Activated naive CD8-positive, alpha-beta T cell treated with anti-CD3 and anti-CD28 coated beads for 36 hours (primary cell): ENCODE data around the gene ELP4. TPM values are rescaled to one million over a fixed set of nuclear protein-coding genes. Genes with fewer than 3 reads are reported as not detected.
"Not testable (repeated sequence)": the region's sequence is repeated elsewhere in the genome, so short reads cannot be mapped to it uniquely, and the experiment has no call there.

Experiments
- DNase-seq: peaks from one replicate; pipeline ENCODE4 v3.0.0; 2021
- H3K27ac Mint-ChIP-seq: one replicate; pipeline ENCODE4 v1.8.0; 2022; ENCODE audit warnings: mild to moderate bottlenecking, moderate library complexity, mixed read lengths
- H3K27me3 Mint-ChIP-seq: one replicate; pipeline ENCODE4 v1.8.0; 2022; ENCODE audit warnings: mild to moderate bottlenecking, mixed read lengths
- H3K36me3 Mint-ChIP-seq: one replicate; pipeline ENCODE4 v1.8.0; 2021; ENCODE audit warnings: mild to moderate bottlenecking, mixed read lengths
- H3K4me1 Mint-ChIP-seq: one replicate; pipeline ENCODE4 v1.8.0; 2021; ENCODE audit warnings: mixed read lengths
- H3K4me3 Mint-ChIP-seq: one replicate; pipeline ENCODE4 v1.8.0; 2022; ENCODE audit warnings: mild to moderate bottlenecking, moderate library complexity, mixed read lengths
- H3K9me3 Mint-ChIP-seq: one replicate; pipeline ENCODE4 v1.8.0; 2022; ENCODE audit warnings: mixed read lengths
- total RNA-seq, 2 experiments: library from RNA; stranded (reverse); gene quantifications; one replicate each; pipeline ENCODE4 v1.2.3, GENCODE V29; 2021

ELP4 gene
- total RNA-seq, 2 experiments from 2014 or later, result 17.6 to 17.8 TPM

- Mint-ChIP-seq H3K4me3 (peak overlapping the region; percentile 96), H3K4me1 (peaks cover 39% of the 10 kb centered on the region), H3K9me3 (no peaks in the 10 kb centered on the region), H3K27me3 (no peaks in the 10 kb centered on the region), H3K36me3 (peaks cover 13% of the 10 kb centered on the region), H3K27ac (peak overlapping the region; percentile 92)
- DNase-seq, result no peak
Observed at GRCh38 chr11:31509051-31509428, 527 bp upstream of the ELP4 start.

- H3K27ac Mint-ChIP-seq, result no peak overlapping the region
- H3K36me3 Mint-ChIP-seq, result peaks cover 3% of the 10 kb centered on the region
- H3K27me3 Mint-ChIP-seq, result no peaks in the 10 kb centered on the region
- no peaks in the 10 kb centered on the region for H3K9me3 Mint-ChIP-seq
- DNase-seq, result no peak
- peaks cover 25% of the 10 kb centered on the region for H3K4me1 Mint-ChIP-seq
- H3K4me3 Mint-ChIP-seq, result no peak overlapping the region
Observed at GRCh38 chr11:31512117-31512516, 2.5 kb downstream of the ELP4 start.

DNA sequence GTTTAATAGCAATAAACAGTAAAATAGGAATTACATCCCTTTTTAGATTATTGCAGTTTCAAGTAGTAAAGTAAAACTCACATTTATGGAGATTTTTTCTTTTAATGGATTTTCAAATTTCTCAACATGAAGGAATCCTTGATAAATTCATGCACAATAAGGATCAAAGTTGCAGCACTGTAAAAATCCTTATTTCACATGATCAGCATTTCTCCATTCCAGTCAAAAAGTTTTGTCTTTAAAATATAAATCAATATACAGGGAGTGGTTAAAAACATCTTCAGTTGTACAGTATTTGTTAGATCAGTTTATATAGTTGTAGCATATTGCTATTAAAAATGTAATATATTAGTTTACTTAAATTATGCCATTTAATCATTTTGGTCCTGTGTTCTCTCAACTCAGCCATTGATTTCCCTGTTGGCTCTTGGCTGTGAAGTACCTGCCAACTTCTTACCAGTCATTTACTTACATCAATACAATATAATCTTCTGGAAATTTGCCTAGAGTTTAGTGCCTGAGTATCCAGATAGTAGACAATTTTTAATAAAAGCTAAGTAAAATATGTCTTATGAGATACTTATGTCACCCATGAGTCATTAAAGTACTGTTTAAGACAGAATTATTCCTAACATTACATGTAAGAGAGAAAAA is 12.1 kb downstream of the ELP4 start:
- Mint-ChIP-seq H3K27ac (no peak overlapping the region), H3K9me3 (no peaks in the 10 kb centered on the region), H3K27me3 (no peaks in the 10 kb centered on the region), H3K4me3 (no peak overlapping the region), H3K4me1 (no peaks in the 10 kb centered on the region), H3K36me3 (peaks cover 5% of the 10 kb centered on the region)
- DNase-seq, result no peak

GRCh38 chr11:31529189-31529588 is 19.6 kb downstream of the ELP4 start:
- Mint-ChIP-seq H3K9me3 (no peaks in the 10 kb centered on the region), H3K27me3 (no peaks in the 10 kb centered on the region), H3K4me3 (no peak overlapping the region), H3K4me1 (peaks cover 2% of the 10 kb centered on the region), H3K36me3 (peaks cover 15% of the 10 kb centered on the region), H3K27ac (no peak overlapping the region)
- no peak for DNase-seq

- H3K27ac Mint-ChIP-seq, result no peak overlapping the region
- no peaks in the 10 kb centered on the region for H3K27me3 Mint-ChIP-seq
- peaks cover 2% of the 10 kb centered on the region for H3K4me1 Mint-ChIP-seq
- H3K4me3 Mint-ChIP-seq, result no peak overlapping the region
- H3K9me3 Mint-ChIP-seq, result no peaks in the 10 kb centered on the region
- DNase-seq, result no peak
- peaks cover 11% of the 10 kb centered on the region for H3K36me3 Mint-ChIP-seq
Observed at GRCh38 chr11:31529701-31530100, 20.1 kb downstream of the ELP4 start.

DNA sequence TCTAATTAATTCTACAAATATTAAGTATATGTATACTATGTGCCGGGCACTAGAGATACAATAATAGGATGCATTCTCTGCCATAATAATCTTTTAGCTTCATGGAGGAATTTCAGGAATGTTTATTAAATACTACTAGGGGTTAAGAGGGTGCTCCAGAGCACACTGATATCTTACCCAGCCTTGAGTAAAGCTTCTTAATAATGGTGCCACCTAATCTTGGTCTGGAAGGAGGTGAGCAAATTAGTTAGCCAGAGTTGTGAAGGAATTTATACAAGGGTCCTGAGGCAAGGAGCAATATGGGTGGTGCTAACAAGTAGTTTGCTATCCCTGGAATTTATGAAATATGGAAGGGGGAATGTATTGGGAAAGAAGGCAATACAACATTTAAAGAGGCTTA is 21.7 kb downstream of the ELP4 start:
- no peak overlapping the region for H3K4me3 Mint-ChIP-seq
- no peak overlapping the region for H3K27ac Mint-ChIP-seq
- no peaks in the 10 kb centered on the region for H3K9me3 Mint-ChIP-seq
- H3K36me3 Mint-ChIP-seq, result peaks cover 11% of the 10 kb centered on the region
- H3K27me3 Mint-ChIP-seq, result no peaks in the 10 kb centered on the region
- no peak for DNase-seq
- H3K4me1 Mint-ChIP-seq, result peaks cover 2% of the 10 kb centered on the region

GRCh38 chr11:31535479-31535878 is 25.9 kb downstream of the ELP4 start:
- Mint-ChIP-seq H3K27ac (no peak overlapping the region), H3K9me3 (no peaks in the 10 kb centered on the region), H3K36me3 (peaks cover 16% of the 10 kb centered on the region), H3K4me1 (no peaks in the 10 kb centered on the region), H3K27me3 (no peaks in the 10 kb centered on the region), H3K4me3 (no peak overlapping the region)
- no peak for DNase-seq

DNA sequence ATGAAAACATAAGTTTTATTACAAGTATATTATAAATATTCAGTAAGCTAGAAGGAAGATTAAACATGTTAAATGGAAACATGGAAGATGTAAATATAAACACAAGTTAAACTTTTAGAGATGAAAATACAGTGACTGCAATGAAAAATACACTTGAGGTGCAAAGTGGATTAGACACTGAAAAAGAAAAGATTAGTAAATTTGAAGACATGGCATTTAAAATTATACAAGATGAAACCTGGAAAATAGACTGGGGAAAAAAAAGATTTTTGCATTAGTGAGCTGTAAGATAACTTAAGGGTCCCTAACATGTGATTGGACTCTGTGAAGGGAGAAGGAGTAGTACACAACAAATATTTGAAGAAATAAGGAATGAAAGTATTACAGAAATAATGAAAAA is 33.3 kb downstream of the ELP4 start:
- no peak overlapping the region for H3K4me3 Mint-ChIP-seq

GRCh38 chr11:31555938-31556337 is 46.4 kb downstream of the ELP4 start:
- Mint-ChIP-seq H3K27me3 (no peaks in the 10 kb centered on the region), H3K27ac (no peak overlapping the region), H3K9me3 (no peaks in the 10 kb centered on the region), H3K4me3 (no peak overlapping the region), H3K36me3 (peaks cover 12% of the 10 kb centered on the region), H3K4me1 (no peaks in the 10 kb centered on the region)
- no peak for DNase-seq

More for the DNA sequence above, 33.3 kb downstream of the ELP4 start:
- Mint-ChIP-seq H3K27me3 (no peaks in the 10 kb centered on the region), H3K4me1 (no peaks in the 10 kb centered on the region), H3K36me3 (peaks cover 32% of the 10 kb centered on the region), H3K9me3 (peaks cover 5% of the 10 kb centered on the region), H3K27ac (no peak overlapping the region)
- DNase-seq, result no peak

DNA sequence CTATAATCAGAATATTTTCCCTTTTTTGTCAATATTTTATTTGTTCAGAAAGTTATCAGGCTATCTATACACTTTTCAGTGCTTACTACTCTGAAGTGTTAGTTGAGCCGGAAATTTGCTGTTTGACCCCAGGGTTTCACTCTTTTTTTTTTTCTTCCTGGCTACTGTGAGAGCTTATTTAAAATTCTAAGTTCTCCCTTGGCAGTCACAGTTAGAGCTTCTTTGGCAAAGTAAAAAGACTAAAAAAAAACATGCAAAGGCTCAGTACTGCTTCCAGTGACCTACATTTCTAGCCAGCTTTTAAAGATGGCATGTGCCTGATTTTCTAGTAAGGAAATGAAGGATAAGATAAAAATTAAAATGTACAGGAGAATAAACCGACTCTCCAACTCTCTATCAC is 48.4 kb downstream of the ELP4 start:
- Mint-ChIP-seq H3K9me3 (no peaks in the 10 kb centered on the region), H3K4me3 (no peak overlapping the region), H3K27ac (no peak overlapping the region), H3K4me1 (no peaks in the 10 kb centered on the region), H3K27me3 (no peaks in the 10 kb centered on the region), H3K36me3 (peaks cover 8% of the 10 kb centered on the region)
- DNase-seq, result no peak

GRCh38 chr11:31560842-31561476 is 51.4 kb downstream of the ELP4 start:
- no peaks in the 10 kb centered on the region for H3K4me1 Mint-ChIP-seq
- no peak overlapping the region for H3K27ac Mint-ChIP-seq
- no peak overlapping the region for H3K4me3 Mint-ChIP-seq
- peaks cover 4% of the 10 kb centered on the region for H3K9me3 Mint-ChIP-seq
- peaks cover 16% of the 10 kb centered on the region for H3K36me3 Mint-ChIP-seq
- no peak for DNase-seq
- no peaks in the 10 kb centered on the region for H3K27me3 Mint-ChIP-seq

- not testable (repeated sequence) for H3K27ac Mint-ChIP-seq
Observed at GRCh38 chr11:31564517-31564916, 55.0 kb downstream of the ELP4 start.

DNA sequence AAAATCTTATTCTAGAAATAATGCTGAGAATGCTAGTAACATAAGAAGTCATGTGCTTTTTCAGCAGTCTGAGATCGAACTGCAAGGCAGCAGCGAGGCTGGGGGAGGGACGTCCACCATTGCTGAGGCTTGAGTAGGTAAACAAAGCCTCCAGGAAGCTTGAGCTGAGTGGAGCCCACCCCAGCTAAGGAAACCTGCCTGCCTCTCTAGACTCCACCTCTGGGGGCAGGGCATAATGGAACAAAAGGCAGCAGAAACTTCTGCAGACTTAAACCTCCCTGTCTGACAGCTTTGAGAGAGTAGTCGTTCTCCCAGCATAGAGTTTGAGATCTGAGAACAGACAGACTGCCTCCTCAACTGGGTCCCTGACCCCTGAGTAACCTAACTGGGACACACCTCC is 64.6 kb downstream of the ELP4 start:
- not testable (repeated sequence) for H3K27me3 Mint-ChIP-seq, H3K4me3 Mint-ChIP-seq, DNase-seq, H3K4me1 Mint-ChIP-seq, H3K27ac Mint-ChIP-seq
- Mint-ChIP-seq H3K9me3 (peaks cover 16% of the 10 kb centered on the region), H3K36me3 (peaks cover 30% of the 10 kb centered on the region)

More at GRCh38 chr11:31564517-31564916, 55.0 kb downstream of the ELP4 start:
- not testable (repeated sequence) for H3K4me1 Mint-ChIP-seq, H3K9me3 Mint-ChIP-seq, DNase-seq, H3K4me3 Mint-ChIP-seq, H3K27me3 Mint-ChIP-seq
- H3K36me3 Mint-ChIP-seq, result peaks cover 36% of the 10 kb centered on the region

GRCh38 chr11:31575764-31576163 is 66.2 kb downstream of the ELP4 start:
- H3K27me3 Mint-ChIP-seq, H3K27ac Mint-ChIP-seq, H3K4me1 Mint-ChIP-seq, DNase-seq, H3K4me3 Mint-ChIP-seq: not testable (repeated sequence)
- Mint-ChIP-seq H3K9me3 (peaks cover 16% of the 10 kb centered on the region), H3K36me3 (peaks cover 20% of the 10 kb centered on the region)

DNA sequence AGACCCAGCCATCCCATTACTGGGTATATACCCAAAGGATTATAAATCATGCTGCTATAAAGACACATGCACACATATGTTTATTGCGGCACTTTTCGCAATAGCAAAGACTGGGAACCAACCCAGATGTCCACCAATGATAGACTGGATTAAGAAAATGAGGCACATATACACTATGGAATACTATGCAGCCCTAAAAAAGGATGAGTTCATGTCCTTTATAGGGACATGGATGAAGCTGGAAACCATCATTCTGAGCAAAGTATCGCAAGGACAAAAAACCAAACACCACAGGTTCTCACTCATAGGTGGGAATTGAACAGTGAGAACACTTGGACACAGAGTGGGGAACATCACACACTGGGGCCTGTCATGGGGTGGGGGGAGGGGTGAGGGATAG is 69.8 kb downstream of the ELP4 start:
- not testable (repeated sequence) for H3K27me3 Mint-ChIP-seq, H3K27ac Mint-ChIP-seq, H3K4me1 Mint-ChIP-seq, H3K4me3 Mint-ChIP-seq, DNase-seq, H3K36me3 Mint-ChIP-seq
- H3K9me3 Mint-ChIP-seq, result peaks cover 16% of the 10 kb centered on the region

DNA sequence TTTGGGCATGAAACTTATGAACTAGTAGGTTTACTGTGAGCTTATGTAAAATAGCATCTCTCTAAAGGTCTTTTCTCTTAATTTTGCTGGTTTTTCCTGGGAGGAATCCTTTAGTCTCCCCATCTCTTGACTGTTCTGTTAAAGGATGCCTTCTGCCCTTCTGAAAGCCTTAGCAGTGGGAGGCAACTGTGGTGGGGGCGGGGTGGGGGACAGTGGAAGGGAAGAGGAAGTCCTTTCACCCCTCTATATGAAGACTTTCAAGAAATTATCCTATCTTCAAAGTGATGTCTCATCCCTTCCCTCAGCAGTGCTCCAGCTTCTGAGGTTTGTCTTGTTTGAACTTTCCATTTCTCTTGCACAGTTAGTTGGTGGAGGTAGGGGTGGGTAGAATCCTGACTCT is 73.1 kb downstream of the ELP4 start:
- Mint-ChIP-seq H3K4me1 (peaks cover 9% of the 10 kb centered on the region), H3K27ac (no peak overlapping the region), H3K27me3 (no peaks in the 10 kb centered on the region), H3K9me3 (peaks cover 7% of the 10 kb centered on the region), H3K4me3 (no peak overlapping the region), H3K36me3 (peaks cover 8% of the 10 kb centered on the region)
- DNase-seq, result no peak
